ENCODE results near the gene SPEF2. TPM values are rescaled to one million over a fixed set of nuclear protein-coding genes. Genes with fewer than 3 reads are reported as not detected.

The SPEF2 gene, protein sequence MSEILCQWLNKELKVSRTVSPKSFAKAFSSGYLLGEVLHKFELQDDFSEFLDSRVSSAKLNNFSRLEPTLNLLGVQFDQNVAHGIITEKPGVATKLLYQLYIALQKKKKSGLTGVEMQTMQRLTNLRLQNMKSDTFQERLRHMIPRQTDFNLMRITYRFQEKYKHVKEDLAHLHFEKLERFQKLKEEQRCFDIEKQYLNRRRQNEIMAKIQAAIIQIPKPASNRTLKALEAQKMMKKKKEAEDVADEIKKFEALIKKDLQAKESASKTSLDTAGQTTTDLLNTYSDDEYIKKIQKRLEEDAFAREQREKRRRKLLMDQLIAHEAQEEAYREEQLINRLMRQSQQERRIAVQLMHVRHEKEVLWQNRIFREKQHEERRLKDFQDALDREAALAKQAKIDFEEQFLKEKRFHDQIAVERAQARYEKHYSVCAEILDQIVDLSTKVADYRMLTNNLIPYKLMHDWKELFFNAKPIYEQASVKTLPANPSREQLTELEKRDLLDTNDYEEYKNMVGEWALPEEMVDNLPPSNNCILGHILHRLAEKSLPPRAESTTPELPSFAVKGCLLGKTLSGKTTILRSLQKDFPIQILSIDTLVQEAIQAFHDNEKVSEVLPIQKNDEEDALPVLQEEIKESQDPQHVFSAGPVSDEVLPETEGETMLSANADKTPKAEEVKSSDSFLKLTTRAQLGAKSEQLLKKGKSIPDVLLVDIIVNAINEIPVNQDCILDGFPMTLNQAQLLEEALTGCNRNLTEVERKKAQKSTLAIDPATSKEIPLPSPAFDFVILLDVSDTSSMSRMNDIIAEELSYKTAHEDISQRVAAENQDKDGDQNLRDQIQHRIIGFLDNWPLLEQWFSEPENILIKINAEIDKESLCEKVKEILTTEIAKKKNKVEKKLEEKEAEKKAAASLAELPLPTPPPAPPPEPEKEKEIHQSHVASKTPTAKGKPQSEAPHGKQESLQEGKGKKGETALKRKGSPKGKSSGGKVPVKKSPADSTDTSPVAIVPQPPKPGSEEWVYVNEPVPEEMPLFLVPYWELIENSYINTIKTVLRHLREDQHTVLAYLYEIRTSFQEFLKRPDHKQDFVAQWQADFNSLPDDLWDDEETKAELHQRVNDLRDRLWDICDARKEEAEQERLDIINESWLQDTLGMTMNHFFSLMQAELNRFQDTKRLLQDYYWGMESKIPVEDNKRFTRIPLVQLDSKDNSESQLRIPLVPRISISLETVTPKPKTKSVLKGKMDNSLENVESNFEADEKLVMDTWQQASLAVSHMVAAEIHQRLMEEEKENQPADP (N-terminal part only)
- 0.64 and 1.9 TPM in 2 replicates for total RNA-seq

DNA sequence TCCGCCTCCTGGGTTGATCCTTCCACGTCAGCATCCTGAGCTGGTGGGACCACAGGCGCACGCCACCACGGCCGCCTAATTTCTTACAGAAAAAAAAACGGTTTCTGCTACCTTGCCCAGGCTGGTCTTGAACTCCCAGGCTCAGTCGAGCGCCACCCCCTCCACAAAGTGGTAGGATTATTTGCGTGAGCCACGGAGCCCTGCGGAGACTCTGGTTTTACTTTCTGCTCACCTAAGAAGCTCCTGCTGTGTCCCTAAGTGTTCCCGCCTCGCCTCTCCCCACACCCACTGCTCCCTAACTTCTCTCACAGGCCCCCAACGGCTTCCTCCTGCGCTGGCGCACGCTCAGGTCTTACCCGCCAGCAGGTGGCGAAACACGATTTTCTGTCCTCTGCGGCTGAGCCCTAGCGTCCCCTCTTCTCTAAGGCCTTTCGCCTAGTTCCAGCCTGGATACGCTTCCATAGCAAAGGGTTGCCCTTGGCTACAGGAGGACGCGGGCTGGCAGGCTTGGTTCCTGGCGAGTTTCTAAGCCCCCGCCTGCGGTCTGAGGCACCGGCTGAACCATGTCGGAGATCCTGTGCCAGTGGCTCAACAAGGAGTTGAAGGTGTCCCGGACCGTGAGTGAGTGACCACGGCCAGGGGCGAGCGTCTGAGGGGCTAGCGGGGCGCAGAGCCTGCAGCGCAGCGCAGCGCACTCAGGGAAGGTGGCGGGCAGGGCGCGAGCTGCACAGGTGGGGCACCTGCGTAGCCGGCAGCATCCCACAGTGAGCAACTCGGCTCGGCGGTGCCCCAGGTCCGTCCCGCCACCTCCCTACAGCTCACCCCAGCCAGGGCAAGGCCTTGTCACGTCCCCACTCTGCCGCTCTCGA is at the start of gene SPEF2:
Gene SPEF2 (plus strand): TSS at position 429 of the 869 bp plus-strand sequence. CDS start 135 bp downstream, at position 564.

DNA sequence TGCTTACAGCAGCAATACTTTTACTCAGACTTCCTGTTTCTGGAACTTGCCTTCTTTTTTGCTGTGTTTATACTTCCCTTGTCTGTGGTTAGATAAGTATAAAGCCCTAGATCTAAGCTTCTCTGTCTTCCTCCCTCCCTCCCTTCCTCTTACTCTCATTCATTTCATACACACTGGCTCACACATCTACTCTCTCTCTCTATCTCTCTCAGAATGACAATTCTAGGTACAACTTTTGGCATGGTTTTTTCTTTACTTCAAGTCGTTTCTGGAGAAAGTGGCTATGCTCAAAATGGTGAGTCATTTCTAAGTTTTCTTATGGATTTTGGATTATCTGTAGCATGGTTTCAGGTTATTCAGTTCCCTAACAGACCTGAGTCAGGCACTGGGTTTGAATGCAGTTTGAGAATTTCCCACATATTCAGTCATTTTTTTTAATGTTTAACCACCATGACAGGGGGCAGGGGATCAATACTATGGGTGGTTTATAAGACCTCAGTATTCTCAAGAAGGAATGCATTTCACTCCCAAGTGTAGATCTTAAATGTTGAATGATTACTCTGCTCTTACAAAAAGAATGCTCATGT is 239.2 kb downstream of the SPEF2 start, which contains the start of gene IL7R:
Gene IL7R (plus strand): TSS at position 127 of the 587 bp plus-strand sequence. CDS start 87 bp downstream, at position 214.

Other genes with a start within 250 kb of the SPEF2 start
- gene IL7R, start 239.0 kb downstream of the SPEF2 start, total RNA-seq = 1.4 TPM in 1 of 2 replicates, not detected in the other